Fibroblast of gingiva (primary cell): ENCODE data around the gene PHTF1.
"Not testable (repeated sequence)": the region's sequence is repeated elsewhere in the genome, so short reads cannot be mapped to it uniquely, and the experiment has no call there.

Experiments
- DNase-seq: peaks from one replicate; pipeline ENCODE4 v3.0.0-alpha.2; 2011; ENCODE audit warnings: low read depth

Gene PHTF1

DNA sequence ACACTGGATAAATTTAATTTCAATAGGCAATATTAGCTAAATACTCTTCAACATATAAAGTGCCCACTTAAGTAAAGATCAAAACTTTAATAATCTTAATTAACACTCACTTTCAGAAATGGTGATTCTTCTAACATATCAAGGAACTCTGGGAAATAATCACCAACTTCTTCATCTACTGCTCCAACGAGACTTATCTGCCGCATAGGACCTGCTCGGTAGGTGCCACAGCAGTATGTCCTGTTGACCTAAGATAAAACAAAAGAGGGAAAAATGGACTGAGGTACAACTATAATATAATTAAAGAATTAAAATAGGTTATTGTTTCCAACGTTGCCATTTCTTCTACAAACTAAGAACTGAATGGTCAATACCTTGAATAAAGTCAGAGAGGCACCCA lies 18.3 kb upstream of the PHTF1 start:
- DNase-seq = no peak

DNA sequence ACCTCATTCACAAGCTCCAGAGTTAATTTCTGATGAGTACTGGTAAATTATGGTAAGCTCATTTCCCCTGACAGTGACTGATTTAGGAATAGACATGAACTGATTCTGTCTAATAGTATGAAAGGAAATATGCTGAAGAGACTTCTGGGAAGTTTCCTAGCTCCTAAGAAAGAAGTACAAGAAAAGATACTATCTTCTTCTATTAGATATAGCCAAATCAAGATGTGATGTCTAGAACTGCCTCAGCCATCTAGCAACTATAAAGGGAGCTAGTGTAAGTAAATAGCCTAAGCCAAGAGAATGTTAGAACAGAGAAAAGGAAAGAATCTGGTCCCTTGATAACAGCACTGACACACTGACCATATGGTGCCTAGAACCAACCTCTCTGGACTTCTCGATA lies 10.7 kb upstream of the PHTF1 start:
- no peak for DNase-seq

DNA sequence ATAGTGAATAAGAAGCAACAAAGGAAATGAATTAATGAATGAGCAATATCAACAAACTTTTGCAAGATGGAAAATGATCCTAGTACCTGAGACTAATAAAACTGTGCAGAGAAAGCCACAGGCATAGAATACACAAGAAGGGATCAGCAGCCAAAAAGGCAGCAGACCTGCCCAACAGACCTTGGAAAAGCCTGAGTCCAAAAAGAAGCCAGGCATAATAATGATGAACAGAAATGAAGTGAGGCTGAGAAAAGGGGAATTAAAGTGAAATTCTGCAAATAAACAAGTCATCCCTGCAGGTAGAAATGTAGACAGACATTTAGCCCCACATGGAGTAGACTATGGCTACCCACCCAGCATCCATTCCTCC lies 10.3 kb upstream of the PHTF1 start:
- DNase-seq = no peak

DNA sequence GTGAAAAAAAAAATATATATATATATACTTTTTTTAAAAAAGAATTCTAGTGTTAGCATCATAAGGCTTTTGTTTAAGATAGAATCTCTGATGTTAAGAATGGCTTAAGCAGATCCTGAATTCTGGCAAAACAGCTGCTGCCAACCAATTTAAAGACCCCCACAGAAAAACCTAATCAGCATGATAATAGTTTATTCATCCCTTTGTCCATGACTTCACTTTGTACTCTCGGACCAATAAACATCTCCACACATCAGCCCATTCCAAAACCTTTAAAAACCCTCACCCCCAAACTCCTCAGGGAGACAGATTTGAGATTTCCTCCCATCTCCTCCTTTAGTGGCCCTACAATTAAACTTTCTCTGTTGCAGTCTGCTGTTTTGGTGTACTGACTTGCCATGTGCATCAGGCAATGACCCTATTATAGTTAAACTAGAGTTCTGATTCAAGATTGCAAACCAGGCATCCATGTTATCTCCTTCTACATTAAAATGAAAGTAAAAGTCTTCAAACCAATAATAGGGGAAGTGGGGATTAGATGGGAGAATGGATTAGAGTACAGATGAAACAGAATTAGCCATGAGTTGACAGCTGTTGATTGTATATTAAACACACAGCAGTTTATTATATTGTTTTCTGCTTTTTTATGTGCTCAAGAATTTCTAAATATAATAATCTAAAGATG lies 9.8 kb upstream of the PHTF1 start:
- DNase-seq = no peak

DNA sequence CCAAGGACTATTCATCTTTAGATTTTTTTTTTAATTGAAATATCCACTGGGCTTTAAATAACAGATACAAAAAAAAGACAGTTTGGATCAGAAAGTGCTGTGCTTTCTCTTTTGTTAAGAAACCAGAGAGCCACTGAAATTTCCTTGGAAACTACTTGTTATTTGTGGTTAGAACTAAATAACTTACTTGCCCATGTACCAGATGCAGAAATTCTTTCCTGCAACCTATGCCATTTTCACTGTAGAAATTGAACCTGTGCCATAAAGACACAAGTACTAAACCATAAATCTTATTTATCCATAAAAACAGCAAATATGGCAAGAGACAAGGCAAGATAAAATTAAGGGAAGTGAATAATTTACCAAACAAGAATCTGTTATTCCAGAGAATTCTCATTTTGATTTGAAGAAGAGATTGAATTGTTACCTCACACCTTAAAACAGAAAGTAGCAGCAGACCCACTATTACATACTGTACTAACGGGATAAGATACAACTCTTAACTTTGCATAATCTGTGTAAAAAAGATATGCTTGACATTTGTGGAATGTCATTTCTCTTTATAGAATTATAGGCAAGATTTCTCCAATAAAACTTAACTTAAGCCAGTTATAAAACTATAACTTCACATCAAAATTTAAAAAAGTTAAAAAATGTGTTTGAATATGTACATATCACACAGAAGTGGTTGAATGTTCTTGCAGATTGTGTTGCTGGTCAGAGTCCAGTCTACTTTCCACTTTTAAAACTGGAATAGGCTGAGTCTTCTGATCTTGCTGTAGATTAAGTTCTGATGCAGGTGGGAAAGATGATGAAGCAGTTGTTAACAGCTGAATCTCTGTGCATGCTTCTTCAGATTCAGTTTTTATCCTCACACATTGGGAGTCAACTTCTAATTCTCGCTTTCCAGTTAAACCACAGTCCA lies 6.3 kb upstream of the PHTF1 start:
- peak; percentile 24 for DNase-seq

DNA sequence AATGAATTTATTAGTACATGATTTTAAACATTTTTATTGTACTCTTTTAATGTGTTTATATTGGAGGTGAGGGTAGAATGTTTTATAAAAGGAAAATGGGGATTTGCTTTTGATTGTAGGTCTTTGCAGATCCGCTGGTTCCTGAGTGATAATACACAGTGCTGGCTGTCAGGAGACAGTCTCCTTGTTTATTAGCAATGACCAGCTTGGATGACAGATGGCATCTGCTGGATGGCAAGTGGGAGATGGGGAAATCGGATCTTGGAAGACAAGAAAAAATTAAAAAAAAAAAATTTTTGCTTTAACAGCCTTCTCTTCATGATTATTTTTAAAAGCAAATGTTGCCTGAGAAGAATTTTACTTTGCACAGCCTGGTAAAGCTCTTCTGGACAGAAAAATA lies 4.4 kb upstream of the PHTF1 start:
- no peak for DNase-seq

DNA sequence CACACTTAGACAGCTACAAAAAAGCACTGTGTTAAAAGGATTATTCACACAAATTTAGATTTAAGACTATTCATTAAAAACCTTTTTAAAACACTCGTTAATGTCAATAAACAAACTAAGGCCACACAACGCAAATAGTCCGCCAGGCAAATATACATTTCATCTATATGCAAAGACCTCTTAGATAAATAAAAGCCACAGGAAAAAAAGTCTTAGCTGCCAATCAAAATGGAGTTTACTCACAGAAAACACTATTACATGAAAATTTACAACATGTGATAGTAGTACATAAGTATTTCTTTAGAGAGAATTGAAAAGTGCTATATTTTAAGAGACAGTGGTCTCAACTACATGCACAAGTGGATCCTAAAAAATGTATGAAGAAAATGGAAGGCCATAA lies 2.7 kb upstream of the PHTF1 start:
- DNase-seq = no peak

DNA sequence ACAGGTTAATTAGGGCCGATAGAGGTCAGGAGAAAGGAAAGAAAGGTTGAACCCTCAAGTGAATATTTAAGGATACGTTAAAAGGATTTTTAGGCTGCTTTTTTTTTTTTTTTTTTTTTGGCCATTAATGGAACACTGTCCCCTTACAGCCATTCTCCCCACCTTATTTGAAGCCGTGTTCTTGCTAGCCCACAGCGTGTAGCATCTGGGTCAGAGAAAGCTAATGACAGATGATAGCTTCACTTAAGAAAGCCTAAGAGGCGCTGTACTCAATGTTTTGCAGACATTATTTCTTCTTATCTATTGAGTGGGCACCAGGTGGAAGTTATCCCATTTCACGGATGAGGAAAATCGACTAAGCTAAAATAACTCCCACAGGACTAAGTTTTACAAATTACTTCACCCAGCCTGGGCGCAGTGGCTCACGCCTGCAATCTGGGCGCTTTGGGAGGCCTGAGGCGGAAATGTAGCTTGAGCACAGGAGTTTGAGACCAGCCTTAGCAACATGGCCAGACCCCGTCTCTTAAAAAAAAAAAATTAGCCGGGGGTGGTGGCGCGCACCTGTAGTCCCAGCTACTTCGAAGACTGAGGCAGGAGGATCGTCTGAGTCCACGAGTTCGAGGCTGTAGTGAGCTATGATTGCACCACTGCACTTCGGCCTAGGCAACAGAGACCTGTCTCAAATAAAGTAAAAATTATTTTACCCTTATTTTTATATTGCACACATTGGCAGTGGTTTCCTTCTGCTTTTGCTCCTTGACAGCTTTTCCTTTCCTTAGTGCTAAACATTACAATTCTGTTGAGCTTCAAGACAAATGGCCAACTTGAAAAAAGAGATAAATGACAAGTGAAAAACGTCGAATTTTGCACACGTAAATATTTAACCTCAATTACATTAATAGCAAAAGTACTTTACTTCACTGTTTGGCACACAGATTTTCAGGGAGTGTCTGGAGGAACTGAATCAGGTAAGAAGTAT lies 1.1 kb upstream of the PHTF1 start:
- DNase-seq = no peak

DNA sequence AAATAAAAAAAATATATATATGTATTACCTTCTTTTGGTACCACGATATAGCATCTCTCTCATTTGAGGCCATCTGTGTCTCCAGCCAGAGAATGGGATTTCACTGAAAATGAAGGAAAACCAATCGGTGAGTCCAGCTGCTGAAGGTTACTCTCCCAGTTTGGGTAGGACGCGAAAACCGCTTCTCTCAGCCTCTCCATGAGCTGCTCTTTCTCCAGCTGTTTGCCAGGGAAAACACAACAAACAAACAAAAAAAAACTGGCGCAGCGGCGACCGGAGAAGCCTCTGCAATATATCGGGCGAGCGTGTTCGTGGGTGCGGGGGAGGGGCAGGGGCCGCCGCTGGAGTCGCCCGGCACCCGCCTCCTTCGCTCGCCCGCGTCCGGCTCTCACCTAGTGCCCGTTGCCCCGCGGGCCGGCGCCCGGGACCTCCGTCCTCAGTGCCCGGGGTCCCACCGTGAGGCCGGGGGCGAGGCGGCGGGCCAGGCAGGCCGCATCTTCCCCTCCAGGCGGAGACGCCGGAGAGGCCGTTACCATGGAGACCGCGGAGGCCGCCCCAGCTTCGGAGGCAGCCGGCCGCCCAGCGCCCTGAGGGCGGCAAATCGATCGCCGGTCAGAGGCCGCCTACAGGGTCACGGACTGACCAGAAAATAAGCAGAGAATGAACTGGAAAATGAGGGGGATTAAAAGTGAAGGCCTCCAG lies 504 bp downstream of the PHTF1 start:
- DNase-seq = peak; percentile 35

DNA sequence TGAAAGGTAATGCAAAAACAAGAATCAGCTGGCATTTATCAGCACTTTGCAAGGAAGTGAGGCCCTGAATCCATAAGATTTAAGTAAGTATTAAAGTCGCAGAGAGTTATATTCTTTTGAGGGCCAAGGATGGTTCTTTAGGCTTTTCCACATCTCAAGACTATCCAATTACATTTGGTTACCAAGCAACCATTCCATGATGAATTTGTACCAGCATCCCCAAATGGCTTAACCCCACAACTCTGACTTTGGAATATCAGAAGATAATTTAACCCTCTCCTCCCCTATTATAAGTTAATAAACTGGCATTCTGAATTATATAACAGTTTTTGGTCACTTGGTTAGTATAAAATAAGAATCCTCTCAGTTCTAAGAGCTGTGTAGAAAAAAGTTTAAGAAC lies 2.8 kb downstream of the PHTF1 start:
- no peak for DNase-seq

DNA sequence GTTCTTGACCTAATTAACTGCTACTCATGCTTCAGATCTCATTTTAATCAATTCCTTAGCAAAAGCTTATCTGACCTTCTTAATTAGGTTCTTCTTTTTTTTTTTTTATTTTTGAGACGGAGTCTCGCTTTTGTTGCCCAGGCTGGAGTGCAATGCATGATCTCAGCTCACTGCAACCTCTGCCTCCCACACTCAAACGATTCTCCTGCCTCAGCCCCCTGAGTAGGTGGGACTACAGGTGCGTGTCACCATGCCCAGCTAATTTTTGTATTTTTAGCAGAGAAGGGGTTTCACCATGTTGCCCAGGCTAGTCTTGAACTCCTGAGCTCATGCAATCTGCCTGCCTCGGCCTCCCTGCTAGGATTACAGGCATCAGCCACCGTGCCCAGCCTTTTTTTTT lies 6.0 kb downstream of the PHTF1 start:
- DNase-seq = not testable (repeated sequence)

DNA sequence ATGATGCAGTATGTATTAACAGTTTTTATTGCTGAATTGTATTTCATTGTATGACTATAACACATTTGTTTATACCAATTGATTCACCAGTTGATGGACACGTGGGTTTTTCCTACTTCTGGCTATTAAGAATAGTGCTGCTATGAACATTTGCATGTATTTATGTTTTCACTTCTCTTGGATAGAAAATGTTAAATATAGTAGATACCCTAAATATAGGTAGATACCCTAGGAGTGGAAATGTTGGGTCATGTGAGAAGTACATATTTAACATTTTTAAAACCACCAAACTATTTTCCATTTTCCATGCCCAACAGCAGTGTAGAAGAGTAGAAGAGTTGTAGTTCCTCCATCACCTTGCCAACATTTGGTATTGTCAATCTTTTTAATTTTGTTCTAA lies 7.8 kb downstream of the PHTF1 start:
- DNase-seq = no peak

DNA sequence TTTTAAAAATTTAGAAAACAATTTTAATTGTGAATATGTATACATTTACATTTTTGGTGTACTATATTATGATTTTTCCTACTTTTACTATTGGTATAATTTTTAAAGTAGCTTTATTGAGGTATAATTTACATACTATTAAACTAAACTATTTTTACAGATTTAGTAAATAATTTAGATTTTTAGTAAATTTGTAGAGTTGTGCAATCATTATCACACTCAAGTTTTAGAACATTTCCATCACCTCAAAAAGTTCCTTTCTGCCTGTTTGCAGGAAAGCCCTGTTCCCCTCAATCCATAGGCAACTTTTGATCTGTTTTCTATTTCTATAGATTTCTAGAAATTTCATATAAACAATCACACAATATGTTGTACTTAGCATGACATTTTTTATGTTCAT lies 8.2 kb downstream of the PHTF1 start:
- no peak for DNase-seq

DNA sequence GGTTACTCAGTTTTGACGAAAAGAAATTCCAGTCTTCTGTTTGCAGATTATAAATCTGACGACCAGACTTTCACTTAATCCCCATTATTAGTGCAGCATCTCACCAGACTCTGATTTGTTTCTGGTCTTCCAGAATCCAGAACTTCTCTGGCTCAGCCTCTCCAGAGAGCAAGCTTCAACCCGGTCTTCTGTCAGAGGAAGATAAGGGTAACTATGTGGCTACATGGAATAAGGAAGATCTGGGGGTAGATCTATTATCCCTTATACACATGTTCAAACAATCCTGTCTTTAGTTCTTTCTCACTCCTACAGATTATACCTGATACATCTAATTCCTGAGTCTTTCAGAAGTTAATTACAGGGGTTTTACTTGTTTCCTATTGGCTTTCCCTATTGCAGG lies 9.9 kb downstream of the PHTF1 start:
- DNase-seq = no peak

DNA sequence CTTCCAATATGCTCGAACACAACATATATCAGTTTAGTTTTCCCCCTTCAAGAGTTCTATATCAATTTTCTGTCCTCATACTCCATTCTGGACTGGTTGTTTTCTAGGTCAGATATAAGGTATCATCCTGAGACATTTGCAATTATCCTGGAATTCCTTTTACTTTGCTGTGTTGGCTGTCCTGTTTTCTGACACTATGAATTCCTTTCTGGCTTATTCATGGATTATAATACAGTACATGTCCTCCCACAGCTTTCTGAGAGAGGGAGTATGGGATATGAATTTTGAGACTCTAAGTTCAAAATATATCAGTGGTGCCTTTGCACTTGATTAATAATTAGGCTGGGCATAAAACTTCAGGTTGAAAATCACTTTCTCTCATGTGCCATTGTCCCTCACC lies 11.9 kb downstream of the PHTF1 start:
- no peak for DNase-seq

DNA sequence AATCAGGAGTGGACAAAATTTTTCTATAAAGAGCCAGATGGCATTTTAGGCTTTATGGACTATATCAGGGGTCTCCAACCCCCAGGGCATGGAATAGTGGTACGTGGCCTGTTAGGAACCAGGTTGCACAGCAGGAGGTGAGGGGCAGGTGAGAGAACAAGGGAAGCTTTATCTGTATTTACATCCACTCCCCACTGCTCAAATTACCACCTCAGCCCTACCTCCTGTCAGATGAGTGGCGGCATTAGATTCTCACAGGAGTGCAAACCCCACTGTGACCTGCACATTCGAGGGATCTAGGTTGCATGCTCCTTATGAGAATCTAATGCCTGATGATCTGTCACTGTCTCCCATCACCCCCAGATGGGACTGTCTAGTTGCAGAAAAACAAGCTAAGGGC lies 13.9 kb downstream of the PHTF1 start:
- no peak for DNase-seq

DNA sequence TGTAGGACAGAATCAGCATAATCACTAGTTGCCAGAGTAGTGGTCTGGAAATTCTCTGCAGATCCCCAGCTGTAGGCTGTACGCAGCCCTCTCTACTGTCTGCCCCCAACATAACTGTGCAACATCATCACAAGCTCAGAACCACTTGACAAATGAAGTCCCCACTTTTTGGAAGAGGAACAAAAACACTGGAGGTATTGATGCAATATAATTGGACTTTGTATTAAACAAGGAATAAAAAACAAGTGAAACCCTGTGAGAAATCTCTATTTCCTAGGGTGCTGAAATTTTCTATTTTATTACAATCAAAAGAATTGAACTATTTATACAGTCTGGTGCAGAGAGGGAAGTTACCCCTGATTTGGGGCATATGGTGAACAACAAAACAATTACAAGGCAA lies 15.2 kb downstream of the PHTF1 start:
- DNase-seq = no peak

DNA sequence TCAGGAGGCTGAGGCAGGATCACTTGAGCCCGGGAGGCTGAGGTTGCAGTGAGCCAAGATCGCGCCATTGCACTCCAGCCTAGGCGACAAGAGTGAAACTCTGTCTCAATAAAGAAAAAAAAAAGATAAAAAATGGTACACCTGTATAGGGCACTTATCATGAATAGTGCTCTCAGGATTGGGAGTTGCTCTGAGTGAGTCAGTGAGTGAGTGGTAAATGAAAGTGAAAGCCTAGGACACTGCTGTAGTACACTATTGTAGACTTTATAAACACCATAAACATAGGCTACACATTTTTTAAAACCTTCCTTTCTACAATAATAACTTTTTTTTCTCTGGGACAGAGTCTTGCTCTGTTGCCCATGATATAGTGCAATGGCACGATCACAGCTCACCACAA lies 16.8 kb downstream of the PHTF1 start:
- no peak for DNase-seq

DNA sequence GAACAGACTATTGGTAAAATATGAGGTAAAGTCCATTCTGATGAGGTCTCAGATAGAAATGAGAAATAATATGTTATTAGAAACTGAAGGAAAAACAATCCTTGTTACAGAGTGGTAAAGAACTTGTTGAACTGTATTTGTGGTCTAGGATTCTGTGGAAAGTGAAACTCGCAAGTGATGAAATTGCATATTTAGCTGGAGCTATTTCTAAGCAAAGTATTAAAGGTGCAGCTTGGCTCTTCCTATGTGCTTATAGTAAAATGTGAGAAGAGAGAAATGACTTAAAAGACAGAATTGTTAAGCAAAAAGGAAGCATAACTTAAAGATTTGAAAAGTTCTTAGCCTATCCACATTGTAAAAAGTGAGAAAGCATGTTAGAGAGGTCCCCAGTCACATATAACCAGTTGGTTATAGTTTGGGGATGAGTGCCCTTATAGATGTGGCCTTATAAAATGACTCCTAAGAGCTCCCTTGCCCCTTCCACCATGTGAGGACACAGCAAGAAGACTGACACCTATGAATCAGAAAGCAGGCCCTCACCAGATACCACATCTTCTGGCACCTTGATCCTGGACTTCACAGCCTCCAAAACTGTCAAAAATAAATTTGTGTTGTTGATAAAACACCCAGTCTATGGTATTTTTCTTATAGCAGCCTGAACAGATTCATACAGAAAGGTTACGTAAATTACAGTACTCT lies 24.8 kb downstream of the PHTF1 start:
- no peak for DNase-seq

DNA sequence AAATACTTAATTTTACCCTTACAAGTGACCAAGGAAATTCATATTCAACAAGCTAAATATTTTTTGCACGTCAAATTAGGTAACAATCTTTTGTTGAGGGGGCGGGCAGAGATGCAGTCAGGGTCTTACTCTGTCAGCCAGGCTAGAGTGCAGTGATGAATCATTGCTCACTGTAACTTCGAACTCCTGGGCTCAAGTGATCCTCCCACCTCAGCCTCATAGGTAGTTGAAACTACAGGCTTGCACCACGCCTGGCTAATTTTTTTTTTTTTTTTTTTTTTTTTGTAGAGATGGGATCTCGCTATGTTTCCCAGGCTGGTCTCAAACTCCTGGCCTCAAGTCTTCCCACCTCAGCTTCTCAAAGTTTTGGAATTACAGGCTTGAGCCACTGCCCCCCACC lies 26.5 kb downstream of the PHTF1 start:
- no peak for DNase-seq

DNA sequence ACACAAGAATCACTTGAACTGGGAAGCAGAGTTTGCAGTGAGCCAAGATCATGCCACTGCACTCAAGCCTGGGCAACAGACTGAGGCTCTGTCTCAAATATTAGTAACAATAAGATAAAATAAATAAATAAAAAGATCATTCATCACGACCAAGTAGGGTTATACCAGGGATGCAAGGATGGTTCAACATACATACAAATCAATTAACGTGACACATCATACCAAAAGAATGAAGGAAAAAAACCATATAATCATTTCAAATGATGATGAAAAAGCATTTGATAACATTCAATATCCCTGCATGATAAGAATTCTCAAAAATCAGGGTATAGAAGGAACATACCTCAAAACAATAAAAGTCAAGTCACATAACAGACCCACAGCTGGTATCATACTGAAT lies 38.3 kb downstream of the PHTF1 start:
- DNase-seq = no peak
